Stimulated activated CD8-positive, alpha-beta memory T cell treated with anti-CD3 and anti-CD28 coated beads, Interleukin-12 subunit alpha, Interleukin-12 subunit beta, amount 100 ng/mL, for 1 hour (primary cell): ENCODE data around the gene STRIT1.
"Not testable (repeated sequence)": the region's sequence is repeated elsewhere in the genome, so short reads cannot be mapped to it uniquely, and the experiment has no call there.

Experiments used
- DNase-seq: peaks from one replicate; pipeline ENCODE4 v3.0.0-alpha.2; 2020; ENCODE audit warnings: low read depth

Gene STRIT1

GRCh38 chr3:155270485-155271342 is 22.8 kb downstream of the STRIT1 start:
- DNase-seq: no peak

- no peak for DNase-seq
These were observed 23.4 kb downstream of the STRIT1 start for GRCh38 chr3:155270063-155270462.

- not testable (repeated sequence) for DNase-seq
These were observed 30.6 kb downstream of the STRIT1 start for GRCh38 chr3:155262855-155263254.

- DNase-seq: no peak
These were observed 31.2 kb downstream of the STRIT1 start for GRCh38 chr3:155262295-155262694.

GRCh38 chr3:155254445-155254844 is 39.0 kb downstream of the STRIT1 start:
- DNase-seq: no peak

- no peak for DNase-seq
These were observed 40.9 kb downstream of the STRIT1 start for GRCh38 chr3:155252535-155252934.

- no peak for DNase-seq
These were observed 41.5 kb downstream of the STRIT1 start for GRCh38 chr3:155252021-155252420.

GRCh38 chr3:155248531-155249187 is 44.8 kb downstream of the STRIT1 start:
- DNase-seq: no peak

- DNase-seq: no peak
These were observed 48.8 kb downstream of the STRIT1 start for GRCh38 chr3:155244699-155245098.

GRCh38 chr3:155244216-155244615 is 49.3 kb downstream of the STRIT1 start:
- DNase-seq: no peak

GRCh38 chr3:155243512-155243921 is 50.0 kb downstream of the STRIT1 start:
- no peak for DNase-seq

GRCh38 chr3:155242342-155242741 is 51.1 kb downstream of the STRIT1 start:
- no peak for DNase-seq

- no peak for DNase-seq
These were observed 51.9 kb downstream of the STRIT1 start for GRCh38 chr3:155241579-155241978.
